Cardiac muscle cell (in vitro differentiated cells and primary cell): Measurements from ENCODE around the gene FAM171A2. TPM values are rescaled to one million over a fixed set of nuclear protein-coding genes. Genes with fewer than 3 reads are reported as not detected.
"Not testable (repeated sequence)": the region's sequence is repeated elsewhere in the genome, so short reads cannot be mapped to it uniquely, and the experiment has no call there.

Source experiments
- DNase-seq, 2 donors: peaks; one replicate each; pipeline versions ENCODE4 v3.0.0 to v3.0.0-alpha.2; 2010 to 2017; ENCODE audit warnings: low read depth in 1 of 2, low spot score in 1 of 2
- H3K27ac ChIP-seq: fragments of 200-600 bp; sonication (generic); 2 replicates; pipeline ENCODE4 v1.5.1; 2016
- H3K27me3 ChIP-seq: fragments of 200-600 bp; sonication (generic); 2 replicates; pipeline ENCODE4 v1.6.0; 2016; ENCODE audit warnings: control low read depth
- H3K36me3 ChIP-seq: fragments of 200-600 bp; sonication (generic); 2 replicates; pipeline ENCODE4 v1.5.1; 2016; ENCODE audit warnings: control low read depth
- H3K4me1 ChIP-seq: fragments of 200-600 bp; sonication (generic); 2 replicates; pipeline ENCODE4 v1.8.1; 2017; ENCODE audit warnings: low read depth, mild to moderate bottlenecking, mixed run types
- H3K4me3 ChIP-seq: fragments of 200-600 bp; sonication (generic); 2 replicates; pipeline ENCODE4 v1.5.1; 2016; ENCODE audit warnings: mild to moderate bottlenecking
- H3K9me3 ChIP-seq: fragments of 200-600 bp; sonication (generic); 2 replicates; pipeline ENCODE4 v1.5.1; 2017; ENCODE audit warnings: low read depth, mild to moderate bottlenecking, control low read depth
- polyA plus RNA-seq: library from polyadenylated mRNA; unstranded; fragments of >200 nt; fragmentation: Nextera tagmentation; extraction: Ambion mirVana; gene quantifications from 2 replicates; pipeline ENCODE4 v1.2.1, GENCODE V29; 2016
- total RNA-seq: library from RNA; depleted of rRNA; stranded (reverse); fragments of >200 nt; gene quantifications from 2 replicates; pipeline ENCODE4 v1.2.3, GENCODE V29; 2016
- TF ChIP-seq, protein P1 (sequence below): IDR thresholded peaks from 2 replicates; pipeline ENCODE4 v1.5.1; 2012; ENCODE audit warnings: low read depth, mild to moderate bottlenecking, low read length

The FAM171A2 gene
- total and polyA plus RNA-seq, 2 experiments from 2014 or later = 38.6 to 49.5 TPM

DNA sequence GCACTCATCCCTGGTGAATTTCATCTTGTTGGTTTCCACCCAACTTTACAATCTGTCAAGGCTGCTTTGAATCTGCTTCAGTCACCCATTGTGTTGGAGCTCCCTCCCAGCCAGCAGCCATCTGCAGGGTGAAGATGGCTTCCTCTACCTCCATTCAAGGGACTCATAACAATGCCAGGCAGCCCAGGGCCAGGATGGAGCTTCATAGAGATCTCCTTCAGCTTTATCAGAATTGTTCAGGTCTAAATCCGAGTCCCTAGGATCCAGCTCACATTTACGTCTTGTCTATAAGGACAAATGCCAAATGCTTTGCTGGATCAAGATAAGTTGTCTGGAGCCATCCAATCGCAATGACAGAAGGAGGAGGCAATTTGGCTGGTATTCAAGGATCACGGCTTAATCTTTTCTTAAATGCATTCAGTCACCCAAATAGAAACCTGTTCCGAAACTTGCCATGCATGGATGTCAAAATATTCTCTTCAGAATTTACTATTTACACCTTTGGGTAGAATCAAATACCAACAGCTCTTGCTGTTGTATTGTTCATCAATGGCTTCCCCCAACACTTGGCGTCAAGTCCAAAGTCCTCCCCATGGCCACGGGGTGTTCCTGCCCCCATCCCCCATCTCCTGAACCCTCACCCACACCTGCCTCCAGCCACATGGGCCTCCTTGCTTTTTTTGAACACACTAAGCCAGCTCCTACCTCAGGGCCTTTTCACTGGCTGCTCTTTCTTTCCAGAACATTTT is 3.8 kb upstream of the FAM171A2 start:
- no peak overlapping the region for H3K27ac ChIP-seq
- TF ChIP-seq, protein P1, sequence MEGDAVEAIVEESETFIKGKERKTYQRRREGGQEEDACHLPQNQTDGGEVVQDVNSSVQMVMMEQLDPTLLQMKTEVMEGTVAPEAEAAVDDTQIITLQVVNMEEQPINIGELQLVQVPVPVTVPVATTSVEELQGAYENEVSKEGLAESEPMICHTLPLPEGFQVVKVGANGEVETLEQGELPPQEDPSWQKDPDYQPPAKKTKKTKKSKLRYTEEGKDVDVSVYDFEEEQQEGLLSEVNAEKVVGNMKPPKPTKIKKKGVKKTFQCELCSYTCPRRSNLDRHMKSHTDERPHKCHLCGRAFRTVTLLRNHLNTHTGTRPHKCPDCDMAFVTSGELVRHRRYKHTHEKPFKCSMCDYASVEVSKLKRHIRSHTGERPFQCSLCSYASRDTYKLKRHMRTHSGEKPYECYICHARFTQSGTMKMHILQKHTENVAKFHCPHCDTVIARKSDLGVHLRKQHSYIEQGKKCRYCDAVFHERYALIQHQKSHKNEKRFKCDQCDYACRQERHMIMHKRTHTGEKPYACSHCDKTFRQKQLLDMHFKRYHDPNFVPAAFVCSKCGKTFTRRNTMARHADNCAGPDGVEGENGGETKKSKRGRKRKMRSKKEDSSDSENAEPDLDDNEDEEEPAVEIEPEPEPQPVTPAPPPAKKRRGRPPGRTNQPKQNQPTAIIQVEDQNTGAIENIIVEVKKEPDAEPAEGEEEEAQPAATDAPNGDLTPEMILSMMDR = no peak
- peaks cover 4% of the 10 kb centered on the region for H3K4me1 ChIP-seq
- H3K36me3 ChIP-seq = no peaks in the 10 kb centered on the region
- peaks cover 21% of the 10 kb centered on the region for H3K27me3 ChIP-seq
- H3K9me3 ChIP-seq = no peaks in the 10 kb centered on the region
- no peak overlapping the region for H3K4me3 ChIP-seq
- DNase-seq = no peak

DNA sequence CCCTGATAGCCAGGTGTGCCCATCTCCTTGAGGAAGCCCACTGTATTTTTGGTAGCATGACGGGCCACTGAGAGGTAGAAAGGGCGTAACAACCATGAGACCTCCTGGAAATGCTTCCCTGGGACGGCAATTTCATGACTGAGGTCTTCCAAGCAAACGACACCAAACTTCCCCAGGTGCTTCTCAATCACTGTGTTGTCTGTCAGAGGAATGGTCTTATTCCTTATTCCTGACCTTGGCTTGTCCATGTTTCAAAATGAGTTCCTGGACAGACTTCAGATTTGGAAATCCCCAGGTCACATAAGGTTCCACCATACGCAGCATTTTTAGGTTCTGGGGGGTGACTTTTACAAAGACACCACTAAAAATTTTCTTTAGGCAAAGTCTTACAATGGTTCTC is 1.4 kb upstream of the FAM171A2 start:
- peaks cover 21% of the 10 kb centered on the region for H3K27me3 ChIP-seq
- H3K36me3 ChIP-seq, H3K27ac ChIP-seq, H3K4me3 ChIP-seq, H3K9me3 ChIP-seq, DNase-seq: not testable (repeated sequence)
- H3K4me1 ChIP-seq = peaks cover 26% of the 10 kb centered on the region

DNA sequence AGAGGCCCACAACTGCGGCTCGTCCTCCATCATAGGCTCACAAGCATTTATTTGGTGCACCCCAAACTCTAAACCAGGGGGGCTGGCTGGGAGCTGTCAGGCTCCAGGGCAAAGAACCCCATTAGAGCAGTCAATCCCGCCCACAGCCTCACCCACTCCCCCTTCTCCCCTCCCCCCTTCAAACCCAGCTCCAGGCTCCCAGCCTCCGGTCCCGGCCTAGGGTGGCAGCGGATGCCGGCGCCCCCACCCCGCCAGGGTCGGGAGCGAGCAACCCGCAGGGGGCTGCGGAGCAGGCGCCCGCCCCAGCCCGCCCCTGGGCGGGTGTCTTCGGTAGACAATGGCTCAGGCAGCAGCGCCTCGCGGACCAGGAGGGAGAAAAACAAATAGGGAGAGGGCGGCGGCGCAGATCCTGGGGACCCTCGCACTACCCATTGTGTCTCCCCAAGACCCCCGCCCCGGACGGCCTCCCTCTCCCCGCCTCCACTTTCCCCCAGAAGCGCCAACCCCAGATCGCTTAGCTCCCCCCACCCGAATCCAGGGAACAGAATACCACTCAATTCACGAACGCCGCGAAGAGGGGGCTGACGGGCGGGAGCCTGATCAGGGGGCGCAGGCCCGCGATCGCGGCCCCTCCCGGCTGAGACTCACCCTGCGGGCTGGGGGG is 572 bp downstream of the FAM171A2 start:
- peak in 1 of 2 donors; percentile 53 for DNase-seq
- Histone ChIP-seq H3K9me3 (no peaks in the 10 kb centered on the region), H3K27ac (no peak overlapping the region), H3K27me3 (peaks cover 21% of the 10 kb centered on the region), H3K4me1 (peaks cover 30% of the 10 kb centered on the region), H3K4me3 (peak overlapping the region; percentile 84), H3K36me3 (no peaks in the 10 kb centered on the region)
- TF ChIP-seq, protein P1 = no peak

DNA sequence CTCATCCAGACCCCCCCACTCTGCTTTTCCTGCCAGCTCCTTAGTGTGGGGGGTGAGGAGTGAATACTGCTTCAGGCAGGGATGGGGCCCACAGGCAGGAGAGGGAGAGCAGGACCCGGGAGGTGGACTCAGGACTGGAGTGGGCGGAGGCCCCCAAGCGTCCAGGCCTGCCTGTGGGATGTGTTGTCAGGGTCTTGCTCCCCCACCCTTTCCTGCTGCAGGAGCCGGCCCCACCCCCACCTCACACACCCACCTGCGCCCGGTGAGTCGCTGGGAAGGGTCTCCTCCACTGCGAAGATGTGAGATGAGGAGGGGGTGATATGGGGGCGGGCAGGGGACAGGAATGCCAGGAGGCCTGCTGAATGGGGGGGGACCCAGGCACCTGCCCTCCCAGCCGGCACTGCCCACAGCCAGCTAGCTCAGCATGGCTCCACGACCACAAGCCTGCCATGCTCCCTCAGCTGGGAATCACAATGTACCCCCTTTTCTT is 1.1 kb downstream of the FAM171A2 start:
- DNase-seq = no peak
- Histone ChIP-seq H3K27ac (no peak overlapping the region), H3K27me3 (peaks cover 21% of the 10 kb centered on the region), H3K36me3 (no peaks in the 10 kb centered on the region), H3K4me3 (peak overlapping the region; percentile 84), H3K4me1 (peaks cover 30% of the 10 kb centered on the region), H3K9me3 (no peaks in the 10 kb centered on the region)
- TF ChIP-seq, protein P1 = no peak

DNA sequence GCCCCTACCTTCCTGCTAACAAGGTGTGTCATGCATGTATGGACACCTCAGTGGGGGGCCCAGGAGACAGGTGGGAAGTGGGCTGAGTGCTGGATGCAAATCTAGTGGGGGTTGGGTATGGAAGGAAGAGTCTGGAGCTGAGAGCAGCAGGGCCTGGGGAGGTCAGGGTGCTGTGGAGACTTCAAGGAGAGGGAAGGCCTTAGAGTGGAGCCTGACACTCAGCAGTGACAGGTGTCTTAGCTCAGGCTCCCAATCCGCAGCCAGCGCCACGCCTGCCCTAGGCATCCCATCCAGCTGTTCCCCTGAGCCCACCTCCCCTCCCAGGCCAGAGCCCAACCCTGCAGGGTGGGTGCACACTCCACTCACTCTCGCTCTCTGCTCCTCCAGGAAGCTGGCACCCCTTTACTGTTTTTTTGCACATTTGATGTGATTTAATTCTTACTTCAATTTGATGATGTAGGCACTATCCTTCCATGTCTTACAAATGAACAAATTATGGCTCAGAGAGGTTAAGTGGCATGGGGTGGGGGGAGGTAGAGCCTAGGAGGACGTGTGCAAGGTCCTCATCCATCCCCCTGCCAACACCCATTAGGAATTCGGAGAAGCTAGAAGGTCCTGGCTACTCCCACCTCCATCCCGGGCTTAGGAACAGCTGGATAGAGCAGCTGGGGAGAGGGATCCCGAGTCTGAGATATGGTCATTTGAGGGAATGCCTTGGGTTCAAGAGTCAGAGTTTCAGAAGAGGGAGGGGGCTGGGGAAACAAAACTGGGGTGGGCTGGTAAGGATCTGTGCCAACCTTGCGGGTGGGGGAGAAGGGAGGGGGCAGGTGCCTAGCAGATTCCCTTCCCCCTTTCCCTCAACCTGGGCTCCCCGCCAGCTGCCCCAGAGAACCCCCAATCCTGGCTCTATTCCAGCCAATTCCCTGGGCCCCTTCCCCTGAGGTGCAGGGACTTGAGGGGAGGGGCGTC is 2.1 kb downstream of the FAM171A2 start:
- no peak for DNase-seq
- H3K27ac ChIP-seq = no peak overlapping the region
- TF ChIP-seq, protein P1 = no peak
- H3K36me3 ChIP-seq = no peaks in the 10 kb centered on the region
- H3K4me1 ChIP-seq = peaks cover 30% of the 10 kb centered on the region
- peak overlapping the region; percentile 84 for H3K4me3 ChIP-seq
- peaks cover 17% of the 10 kb centered on the region for H3K27me3 ChIP-seq
- H3K9me3 ChIP-seq = no peaks in the 10 kb centered on the region
